ENCODE measurements around the gene RNASE12.

Gene RNASE12

GRCh38 chr14:20563971-20564370, 27.2 kb downstream of the RNASE12 start:
- TF ChIP-seq, protein P1, sequence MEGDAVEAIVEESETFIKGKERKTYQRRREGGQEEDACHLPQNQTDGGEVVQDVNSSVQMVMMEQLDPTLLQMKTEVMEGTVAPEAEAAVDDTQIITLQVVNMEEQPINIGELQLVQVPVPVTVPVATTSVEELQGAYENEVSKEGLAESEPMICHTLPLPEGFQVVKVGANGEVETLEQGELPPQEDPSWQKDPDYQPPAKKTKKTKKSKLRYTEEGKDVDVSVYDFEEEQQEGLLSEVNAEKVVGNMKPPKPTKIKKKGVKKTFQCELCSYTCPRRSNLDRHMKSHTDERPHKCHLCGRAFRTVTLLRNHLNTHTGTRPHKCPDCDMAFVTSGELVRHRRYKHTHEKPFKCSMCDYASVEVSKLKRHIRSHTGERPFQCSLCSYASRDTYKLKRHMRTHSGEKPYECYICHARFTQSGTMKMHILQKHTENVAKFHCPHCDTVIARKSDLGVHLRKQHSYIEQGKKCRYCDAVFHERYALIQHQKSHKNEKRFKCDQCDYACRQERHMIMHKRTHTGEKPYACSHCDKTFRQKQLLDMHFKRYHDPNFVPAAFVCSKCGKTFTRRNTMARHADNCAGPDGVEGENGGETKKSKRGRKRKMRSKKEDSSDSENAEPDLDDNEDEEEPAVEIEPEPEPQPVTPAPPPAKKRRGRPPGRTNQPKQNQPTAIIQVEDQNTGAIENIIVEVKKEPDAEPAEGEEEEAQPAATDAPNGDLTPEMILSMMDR (IDR thresholded peaks at IDR 0.05; ENCODE audit: control insufficient read depth, extremely low read depth, insufficient read depth): no peak
- no peak overlapping the region for H3K4me3 ChIP-seq (ENCODE audit: low read depth, low read length)
- DNase-seq (ENCODE audit: low read depth): no peak

- H3K4me3 ChIP-seq (ENCODE audit: low read depth, low read length): no peak within 1 kb of the TSS
- DNase-seq (ENCODE audit: low read depth): no peak
- TF ChIP-seq, protein P1 (IDR thresholded peaks at IDR 0.05; ENCODE audit: control insufficient read depth, extremely low read depth, insufficient read depth): no peak
These were observed 30.2 kb downstream of the RNASE12 start, which contains the start of gene RNASE9 for GRCh38 chr14:20560961-20561360. Gene RNASE9, minus strand, starts transcription at chr14:20561047.

DNA sequence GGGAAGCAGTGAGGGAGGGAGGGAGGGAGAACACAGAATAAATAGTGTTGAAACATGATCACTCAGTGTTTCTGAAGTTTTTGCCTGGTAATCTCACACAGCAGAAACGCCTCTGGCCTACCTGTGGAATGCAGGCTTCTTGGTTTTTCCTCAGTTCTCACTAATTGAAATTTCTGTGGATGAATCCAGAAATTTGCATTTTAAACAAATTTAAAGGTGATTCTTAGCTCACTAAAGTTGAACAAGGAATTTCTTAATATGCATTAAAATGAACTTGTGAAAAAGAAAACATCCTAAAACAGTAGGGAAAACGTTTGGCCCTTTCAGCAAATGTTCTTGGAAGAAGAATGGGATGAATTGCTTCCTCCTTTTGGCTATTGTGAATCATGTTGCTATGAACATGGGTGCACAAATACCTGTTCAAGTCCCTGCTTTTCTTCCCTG, 31.7 kb downstream of the RNASE12 start:
- TF ChIP-seq, protein P1 (IDR thresholded peaks at IDR 0.05; ENCODE audit: control insufficient read depth, extremely low read depth, insufficient read depth): no peak
- DNase-seq (ENCODE audit: low read depth): no peak
- H3K4me3 ChIP-seq (ENCODE audit: low read depth, low read length): no peak overlapping the region

DNA sequence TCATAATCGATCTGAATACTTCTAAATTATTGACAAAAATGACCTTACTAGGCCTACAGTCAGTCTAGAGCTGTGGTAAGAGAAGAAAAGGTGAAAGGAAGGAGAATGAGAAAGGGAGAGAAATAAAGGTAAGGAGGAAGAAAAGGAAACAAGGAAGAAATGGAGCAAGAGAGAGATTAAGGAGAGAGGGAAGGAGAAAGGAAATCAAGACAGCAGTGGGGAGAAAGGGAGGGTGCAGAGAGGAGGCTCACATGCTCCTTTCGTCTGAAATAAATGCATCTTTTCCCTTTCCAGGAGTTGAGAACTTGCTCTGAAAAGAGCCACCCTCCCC, 34.0 kb downstream of the RNASE12 start:
- no peak for DNase-seq (ENCODE audit: low read depth)
- TF ChIP-seq, protein P1 (IDR thresholded peaks at IDR 0.05; ENCODE audit: control insufficient read depth, extremely low read depth, insufficient read depth): no peak
- H3K4me3 ChIP-seq (ENCODE audit: low read depth, low read length): no peak overlapping the region

- TF ChIP-seq, protein P1 (IDR thresholded peaks at IDR 0.05; ENCODE audit: control insufficient read depth, extremely low read depth, insufficient read depth): no peak
- no peak for DNase-seq (ENCODE audit: low read depth)
- H3K4me3 ChIP-seq (ENCODE audit: low read depth, low read length): no peak overlapping the region
These were observed 34.5 kb downstream of the RNASE12 start for GRCh38 chr14:20556500-20557211.

DNA sequence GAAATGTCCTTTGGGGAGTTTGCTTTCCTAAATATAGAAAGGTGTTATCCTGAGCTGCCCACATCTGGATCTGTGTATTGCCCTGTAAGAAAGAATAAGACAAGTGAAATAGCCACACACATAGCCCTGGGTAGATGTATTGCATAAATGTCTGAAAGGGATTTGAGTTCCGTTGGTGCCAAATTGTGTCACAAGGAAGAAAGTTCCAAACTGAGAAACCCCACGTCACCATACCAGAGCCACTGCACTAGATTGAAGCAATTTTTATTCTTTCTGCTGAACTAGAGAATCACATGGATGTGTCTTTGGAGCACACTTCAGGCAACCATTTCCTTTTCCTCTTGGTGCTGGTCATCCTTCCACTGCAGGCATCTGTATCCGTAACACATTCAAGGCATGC, 35.3 kb downstream of the RNASE12 start:
- no peak overlapping the region for H3K4me3 ChIP-seq (ENCODE audit: low read depth, low read length)
- TF ChIP-seq, protein P1 (IDR thresholded peaks at IDR 0.05; ENCODE audit: control insufficient read depth, extremely low read depth, insufficient read depth): no peak
- no peak for DNase-seq (ENCODE audit: low read depth)

DNA sequence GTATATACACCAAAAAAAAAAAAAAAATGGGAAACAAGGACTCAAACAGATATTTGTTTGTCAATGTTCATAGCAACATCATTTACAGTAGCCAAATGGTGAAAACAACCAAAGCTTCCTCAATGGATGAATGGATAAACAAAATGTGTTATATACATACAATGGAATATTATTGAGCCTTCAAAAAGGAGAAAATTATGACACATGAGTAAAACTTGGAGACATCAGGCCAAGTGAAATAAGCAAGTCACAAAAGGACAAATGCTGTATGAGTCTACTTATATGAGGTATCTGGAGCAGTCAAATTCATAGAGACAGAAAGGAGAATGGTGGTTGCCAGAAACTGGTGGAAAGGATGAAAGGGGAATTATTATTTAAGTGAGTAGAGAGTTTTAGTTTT, 38.2 kb downstream of the RNASE12 start:
- TF ChIP-seq, protein P1 (IDR thresholded peaks at IDR 0.05; ENCODE audit: control insufficient read depth, extremely low read depth, insufficient read depth): no peak
- no peak overlapping the region for H3K4me3 ChIP-seq (ENCODE audit: low read depth, low read length)
- no peak for DNase-seq (ENCODE audit: low read depth)

All from LNCaP clone FGC (cell line).